CD4-positive, alpha-beta T cell treated with Interleukin-17A for 1 hour (primary cell): ENCODE results near the gene ZDHHC6.
"Not testable (repeated sequence)": the region's sequence is repeated elsewhere in the genome, so short reads cannot be mapped to it uniquely, and the experiment has no call there.

ENCODE experiments used
- DNase-seq: peaks from one replicate; pipeline ENCODE4 v3.0.0-alpha.2; 2020

The ZDHHC6 gene

GRCh38 chr10:112388548-112388947 is 58.2 kb downstream of the ZDHHC6 start:
- DNase-seq = no peak

- DNase-seq = not testable (repeated sequence)
Observed at GRCh38 chr10:112388056-112388455, 58.7 kb downstream of the ZDHHC6 start.

GRCh38 chr10:112385201-112385600 is 61.5 kb downstream of the ZDHHC6 start:
- no peak for DNase-seq

GRCh38 chr10:112384141-112384540 is 62.6 kb downstream of the ZDHHC6 start:
- DNase-seq = no peak

GRCh38 chr10:112383325-112383724 is 63.4 kb downstream of the ZDHHC6 start:
- no peak for DNase-seq

GRCh38 chr10:112382515-112383235 is 64.0 kb downstream of the ZDHHC6 start:
- no peak for DNase-seq
